Mucosa of descending colon (tissue), 3 donors: Measurements from ENCODE around the gene USP16. TPM values are rescaled to one million over a fixed set of nuclear protein-coding genes. Genes with fewer than 3 reads are reported as not detected.
"Not testable (repeated sequence)": the region's sequence is repeated elsewhere in the genome, so short reads cannot be mapped to it uniquely, and the experiment has no call there.

Experiments used
- ATAC-seq: fragments of 200-7000 bp; cut with Tn5 transposase; one replicate; pipeline ENCODE4 v1.9.1; 2020; ENCODE audit warnings: mild to moderate bottlenecking, moderate library complexity
- DNase-seq, 3 donors: peaks; one replicate each; pipeline ENCODE4 v3.0.0-alpha.2; 2020
- H3K36me3 ChIP-seq: fragments of 200-600 bp; one replicate; pipeline ENCODE4 v1.8.0; 2021; ENCODE audit warnings: low read depth, mild to moderate bottlenecking
- H3K4me1 ChIP-seq: fragments of 200-600 bp; one replicate; pipeline ENCODE4 v1.8.0; 2021; ENCODE audit warnings: low read depth, mild to moderate bottlenecking
- H3K4me3 ChIP-seq: fragments of 200-600 bp; one replicate; pipeline ENCODE4 v1.8.0; 2021; ENCODE audit warnings: mild to moderate bottlenecking
- H3K9me3 ChIP-seq: fragments of 200-600 bp; one replicate; pipeline ENCODE4 v1.8.0; 2021; ENCODE audit warnings: mild to moderate bottlenecking
- intact Hi-C, 2 donors: fragments of 100-400 bp; cut with DNase I in 1 of 2; cut with micrococcal nuclease in 1 of 2; formaldehyde crosslinking; loops; one replicate each; pipeline versions ENCODE4 v1.11.0 to v1.11.1; 2022; cut with DNase I, micrococcal nuclease
- total RNA-seq, 3 donors: library from RNA; stranded (reverse); fragmentation: NEBNext Ultra II Directional in 2 of 3; extraction: Animal tissue kit (Norgen Biotek cat#: 25700) in 2 of 3; gene quantifications; one replicate each; pipeline versions ENCODE4 v1.2.1 to v1.2.4, GENCODE V29; 2021 to 2023
- TF ChIP-seq, protein P1 (sequence below): fragments of 200-600 bp; IDR thresholded peaks from one replicate; pipeline ENCODE4 v1.8.0; 2022; ENCODE audit warnings: antibody characterized with exemption, mild to moderate bottlenecking
- donor health status: DM: no; HTN: no; CAD: no; lungs with moderate emphysema.
- donor health status: DM: no; HTN: no; CAD: no.
- donor health status: DM: no; HTN: yes; CAD: no.

The USP16 gene
- total RNA-seq, 3 donors from 2014 or later = 35.2 to 41.5 (median 37.6) TPM

DNA sequence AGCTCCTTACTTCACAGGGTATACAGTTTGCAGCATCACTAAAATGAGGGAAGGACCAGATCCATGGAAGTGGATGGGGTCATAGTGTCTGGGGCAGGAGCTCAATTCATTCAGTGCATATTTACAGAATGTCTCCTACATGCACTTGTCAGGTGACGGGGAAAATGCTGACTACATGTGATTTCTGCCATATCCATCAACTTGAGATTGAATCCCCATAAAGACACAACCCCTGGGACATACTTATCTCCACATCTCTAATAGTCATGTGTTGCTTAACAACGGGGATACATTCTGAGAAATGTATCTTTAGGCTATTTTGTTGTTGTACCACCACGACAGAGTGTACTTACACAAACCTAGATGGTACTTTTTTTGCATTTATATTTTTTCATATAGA lies 17.3 kb upstream of the USP16 start:
- no peak overlapping the region for H3K4me3 ChIP-seq
- TF ChIP-seq, protein P1, sequence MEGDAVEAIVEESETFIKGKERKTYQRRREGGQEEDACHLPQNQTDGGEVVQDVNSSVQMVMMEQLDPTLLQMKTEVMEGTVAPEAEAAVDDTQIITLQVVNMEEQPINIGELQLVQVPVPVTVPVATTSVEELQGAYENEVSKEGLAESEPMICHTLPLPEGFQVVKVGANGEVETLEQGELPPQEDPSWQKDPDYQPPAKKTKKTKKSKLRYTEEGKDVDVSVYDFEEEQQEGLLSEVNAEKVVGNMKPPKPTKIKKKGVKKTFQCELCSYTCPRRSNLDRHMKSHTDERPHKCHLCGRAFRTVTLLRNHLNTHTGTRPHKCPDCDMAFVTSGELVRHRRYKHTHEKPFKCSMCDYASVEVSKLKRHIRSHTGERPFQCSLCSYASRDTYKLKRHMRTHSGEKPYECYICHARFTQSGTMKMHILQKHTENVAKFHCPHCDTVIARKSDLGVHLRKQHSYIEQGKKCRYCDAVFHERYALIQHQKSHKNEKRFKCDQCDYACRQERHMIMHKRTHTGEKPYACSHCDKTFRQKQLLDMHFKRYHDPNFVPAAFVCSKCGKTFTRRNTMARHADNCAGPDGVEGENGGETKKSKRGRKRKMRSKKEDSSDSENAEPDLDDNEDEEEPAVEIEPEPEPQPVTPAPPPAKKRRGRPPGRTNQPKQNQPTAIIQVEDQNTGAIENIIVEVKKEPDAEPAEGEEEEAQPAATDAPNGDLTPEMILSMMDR = no peak
- intact Hi-C loops = no loop called here
- DNase-seq (no peak), ATAC-seq (no peak)
- H3K36me3 ChIP-seq = no peaks in the 10 kb centered on the region
- H3K4me1 ChIP-seq = peaks cover 7% of the 10 kb centered on the region
- H3K9me3 ChIP-seq = no peaks in the 10 kb centered on the region

DNA sequence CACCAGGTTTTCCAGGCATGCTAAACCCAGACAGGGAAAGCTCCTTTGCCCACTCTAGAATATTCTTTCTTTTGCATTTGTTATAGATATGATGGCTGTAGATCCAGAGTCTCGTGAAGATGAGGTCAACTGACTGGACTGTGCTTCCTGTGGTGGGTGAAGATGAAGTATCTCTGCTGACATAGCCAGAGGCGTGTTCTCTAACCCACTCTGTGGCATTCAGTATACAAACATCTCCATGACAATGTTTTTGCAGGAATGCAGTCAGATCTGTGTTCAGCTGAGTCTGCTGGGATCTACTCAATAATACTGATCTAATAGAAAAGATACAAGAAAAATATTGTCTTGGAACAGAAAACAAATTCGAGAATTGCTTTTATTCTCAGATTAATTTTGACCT lies 16.7 kb upstream of the USP16 start:
- DNase-seq (no peak), ATAC-seq (no peak)
- intact Hi-C loops = no loop called here
- TF ChIP-seq, protein P1 = no peak
- Histone ChIP-seq H3K4me3 (no peak overlapping the region), H3K36me3 (no peaks in the 10 kb centered on the region), H3K9me3 (no peaks in the 10 kb centered on the region), H3K4me1 (peaks cover 7% of the 10 kb centered on the region)

DNA sequence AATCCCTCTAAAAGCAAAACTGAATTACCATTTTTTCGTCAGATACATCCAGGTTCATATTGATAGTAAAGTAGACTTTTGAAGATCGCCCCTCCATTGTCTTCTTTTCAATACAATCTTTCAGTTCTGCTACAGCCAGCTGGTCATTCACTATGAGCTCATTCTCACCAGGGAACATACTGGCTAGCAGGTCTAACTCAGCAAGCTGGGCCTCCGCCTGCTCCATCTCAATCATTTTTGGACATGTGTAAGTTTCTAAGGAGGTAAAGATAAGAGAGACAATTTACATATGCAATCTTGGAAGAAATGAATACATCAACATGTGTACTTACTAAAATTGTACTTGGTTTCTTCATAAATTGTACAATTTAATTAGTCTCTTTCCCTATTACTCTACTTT lies 16.1 kb upstream of the USP16 start:
- Histone ChIP-seq H3K4me1 (peaks cover 7% of the 10 kb centered on the region), H3K9me3 (no peaks in the 10 kb centered on the region), H3K4me3 (no peak overlapping the region), H3K36me3 (no peaks in the 10 kb centered on the region)
- DNase-seq (no peak), ATAC-seq (no peak)
- intact Hi-C loops = no loop called here
- TF ChIP-seq, protein P1 = no peak

DNA sequence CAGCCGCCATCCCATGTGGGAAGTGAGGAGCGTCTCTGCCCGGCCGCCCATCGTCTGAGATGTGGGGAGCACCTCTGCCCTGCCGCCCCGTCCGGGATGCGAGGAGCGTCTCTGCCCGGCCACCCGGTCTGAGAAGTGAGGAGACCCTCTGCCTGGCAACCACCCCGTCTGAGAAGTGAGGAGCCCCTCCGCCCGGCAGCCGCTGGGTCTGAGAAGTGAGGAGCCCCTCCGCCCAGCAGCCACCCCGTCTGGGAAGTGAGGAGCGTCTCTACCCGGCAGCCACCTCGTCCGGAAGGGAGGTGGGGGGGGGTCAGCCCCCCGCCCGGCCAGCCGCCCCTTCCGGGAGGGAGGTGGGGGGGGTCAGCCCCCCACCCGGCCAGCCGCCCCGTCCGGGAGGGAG lies 13.2 kb upstream of the USP16 start:
- H3K4me1 ChIP-seq, H3K9me3 ChIP-seq, ATAC-seq, H3K4me3 ChIP-seq, intact Hi-C loops, H3K36me3 ChIP-seq, DNase-seq: not testable (repeated sequence)

DNA sequence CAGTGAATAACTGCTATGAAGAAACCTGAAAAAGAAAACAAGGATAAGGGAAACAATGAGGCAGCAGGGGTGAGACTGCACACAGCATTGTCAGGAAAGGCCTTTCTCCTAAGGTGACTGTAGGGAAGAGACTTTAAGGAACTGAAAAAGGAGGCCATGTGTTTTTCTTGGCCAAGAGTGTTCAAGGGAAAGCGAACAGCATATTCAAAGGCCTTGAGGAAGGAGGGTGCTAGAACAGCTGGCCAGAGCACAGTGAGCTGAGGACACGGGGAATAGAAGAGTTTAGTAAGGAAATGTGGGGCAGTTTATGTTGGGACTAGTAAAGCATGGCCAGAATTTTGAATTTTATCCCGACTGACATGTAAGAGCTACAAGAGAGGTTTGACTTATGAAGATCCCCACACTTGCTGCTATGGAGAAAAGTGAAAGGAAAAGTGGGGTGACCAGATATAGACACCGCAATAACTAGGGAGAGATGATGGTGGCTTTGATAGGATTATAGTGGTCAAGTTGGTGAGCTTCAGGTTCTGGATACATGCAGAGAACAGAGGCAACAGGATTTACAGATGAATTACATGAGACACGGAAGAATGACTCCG lies 6.7 kb upstream of the USP16 start:
- no peak for DNase-seq
- intact Hi-C loops = no loop called here
- TF ChIP-seq, protein P1 = no peak
- Histone ChIP-seq H3K4me3 (no peak overlapping the region), H3K4me1 (peaks cover 9% of the 10 kb centered on the region), H3K36me3 (no peaks in the 10 kb centered on the region), H3K9me3 (no peaks in the 10 kb centered on the region)
- no peak for ATAC-seq

DNA sequence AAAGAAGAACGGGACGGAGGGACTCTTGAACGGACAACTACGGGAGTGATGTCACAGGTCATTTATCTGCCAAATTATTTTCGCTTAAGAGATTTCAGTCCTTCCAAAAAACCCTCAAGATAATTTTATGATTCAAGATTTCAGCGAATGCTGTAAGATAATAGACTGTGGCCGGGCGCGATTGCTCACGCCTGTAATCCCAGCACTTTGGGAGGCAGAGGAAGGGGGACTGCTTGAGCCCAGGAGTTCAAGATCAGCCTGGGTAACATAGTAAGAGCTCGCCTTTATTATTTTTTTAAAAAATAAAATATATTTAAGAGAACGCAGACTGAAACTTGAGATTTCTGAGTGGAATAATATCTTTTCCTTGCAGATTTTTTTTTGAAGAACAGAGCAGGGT lies 5.9 kb upstream of the USP16 start:
- DNase-seq = no peak
- Histone ChIP-seq H3K4me3 (peak overlapping the region; percentile 60), H3K9me3 (no peaks in the 10 kb centered on the region), H3K4me1 (peaks cover 9% of the 10 kb centered on the region), H3K36me3 (no peaks in the 10 kb centered on the region)
- ATAC-seq = peak; percentile 40
- intact Hi-C loops = no loop called here
- TF ChIP-seq, protein P1 = no peak
